H1 (cell line): ENCODE results near the gene CACNA1C. TPM values are rescaled to one million over a fixed set of nuclear protein-coding genes. Genes with fewer than 3 reads are reported as not detected.

Experiments
- CTCF ChIA-PET: fragments of 300-600 bp; sonication (Branson Sonifier 250); formaldehyde crosslinking; loops from one replicate; lab custom pipeline; 2021; ENCODE audit not compliant: partially characterized antibody; lab: Charles Lee
- POLR2A ChIA-PET: fragments of 300-600 bp; sonication (Branson Sonifier 250); formaldehyde crosslinking; loops from one replicate; lab custom pipeline; 2021; ENCODE audit warnings: inconsistent platforms; ENCODE audit not compliant: partially characterized antibody; lab: Charles Lee
- DNase-seq, 2 experiments: peaks; one replicate each; pipeline versions ENCODE4 v3.0.0 to v3.0.0-alpha.2; 2010 to 2022; ENCODE audit warnings: low spot score in 2 of 2, low read depth in 1 of 2, mixed read lengths in 1 of 2
- FAIRE-seq: peaks from 2 replicates; lab custom pipeline; 2011; peaks lifted over from hg19 to GRCh38; lab: Jason Lieb, UNC
- H2AFZ ChIP-seq: 2 replicates; pipeline ENCODE4 v1.8.1; 2012; ENCODE audit warnings: low read length, inconsistent platforms
- H2AK5ac ChIP-seq: 2 replicates; pipeline ENCODE4 v1.6.1; 2013; ENCODE audit warnings: low read depth, low read length
- H2BK120ac ChIP-seq: replicated peaks from 2 replicates; pipeline ENCODE3; 2013; ENCODE audit warnings: low read depth, low read length, inconsistent platforms
- H2BK12ac ChIP-seq: 2 replicates; pipeline ENCODE4 v1.6.1; 2013; ENCODE audit warnings: low read depth, low read length
- H2BK15ac ChIP-seq: 2 replicates; pipeline ENCODE4 v1.6.1; 2013; ENCODE audit warnings: low read length
- H2BK20ac ChIP-seq: 2 replicates; pipeline ENCODE4 v1.6.1; 2013; ENCODE audit warnings: low read length
- H2BK5ac ChIP-seq: 2 replicates; pipeline ENCODE4 v1.6.1; 2013; ENCODE audit warnings: low read depth, low read length
- H3K14ac ChIP-seq: 2 replicates; pipeline ENCODE4 v1.6.1; 2013; ENCODE audit warnings: inconsistent platforms; ENCODE audit not compliant: insufficient read length
- H3K18ac ChIP-seq: 2 replicates; pipeline ENCODE4 v1.6.1; 2013; ENCODE audit warnings: low read length; ENCODE audit errors: extremely low read depth
- H3K23ac ChIP-seq: 2 replicates; pipeline ENCODE4 v1.6.1; 2013; ENCODE audit warnings: inconsistent platforms; ENCODE audit not compliant: insufficient read length
- H3K23me2 ChIP-seq: 2 replicates; pipeline ENCODE4 v1.6.1; 2013; ENCODE audit warnings: low read depth, low read length
- H3K27ac ChIP-seq: 2 replicates; pipeline ENCODE4 v1.6.1; 2011; ENCODE audit warnings: low read depth, low read length, inconsistent platforms
- H3K27me3 ChIP-seq, 4 experiments: replicated peaks in 1 of 4; 1 replicate in 1 of 4; 2 replicates in 3 of 4; pipeline versions ENCODE4 v1.6.1 to v1.8.1; 2011 to 2013; ENCODE audit warnings: low read length in 3 of 4, mild to moderate bottlenecking in 3 of 4, inconsistent platforms in 2 of 4, mixed read lengths in 2 of 4, moderate library complexity in 1 of 4; ENCODE audit not compliant: control insufficient read depth in 3 of 4, insufficient read depth in 3 of 4; ENCODE audit errors: extremely low read depth in 1 of 4
- H3K36me3 ChIP-seq, 4 experiments: 2 replicates each; pipeline versions ENCODE4 v1.6.1 to v1.8.1; 2011 to 2013; ENCODE audit warnings: mild to moderate bottlenecking in 4 of 4, low read length in 3 of 4, moderate library complexity in 2 of 4, control low read depth in 1 of 4, inconsistent platforms in 1 of 4; ENCODE audit not compliant: insufficient read depth in 4 of 4, control insufficient read depth in 2 of 4
- H3K4ac ChIP-seq: replicated peaks from 2 replicates; pipeline ENCODE3; 2013; ENCODE audit warnings: low read length, low read depth, mixed read lengths, inconsistent platforms; ENCODE audit not compliant: insufficient read length
- H3K4me1 ChIP-seq, 4 experiments: replicated peaks in 1 of 4; 1 replicate in 1 of 4; 2 replicates in 3 of 4; pipeline versions ENCODE4 v1.6.1 to v1.8.1; 2011 to 2013; ENCODE audit warnings: low read length in 3 of 4, inconsistent platforms in 2 of 4, mixed read lengths in 1 of 4; ENCODE audit not compliant: insufficient read depth in 4 of 4, control insufficient read depth in 3 of 4
- H3K4me2 ChIP-seq, 2 experiments: 2 replicates each; pipeline versions ENCODE4 v1.6.1 to v1.8.1; 2011 to 2013; ENCODE audit warnings: low read depth in 2 of 2, low read length in 2 of 2, control low read depth in 1 of 2, inconsistent platforms in 1 of 2, mild to moderate bottlenecking in 1 of 2; ENCODE audit not compliant: insufficient read depth in 1 of 2
- H3K4me3 ChIP-seq, 4 experiments: fragments of 200-600, 300-600 bp in 1 of 4; sonication (generic), shearing (Covaris generic), sonication (Bioruptor Twin) in 1 of 4; 2 replicates each; pipeline versions ENCODE4 v1.5.1 to v1.8.1; 2011 to 2016; ENCODE audit warnings: low read length in 4 of 4, low read depth in 3 of 4, control low read depth in 2 of 4, inconsistent platforms in 2 of 4, mild to moderate bottlenecking in 2 of 4, mixed read lengths in 1 of 4, moderate library complexity in 1 of 4; ENCODE audit not compliant: insufficient read depth in 2 of 4; ENCODE audit errors: extremely low read depth in 1 of 4
- H3K56ac ChIP-seq: replicated peaks from 2 replicates; pipeline ENCODE3; 2013; ENCODE audit warnings: low read depth, mild to moderate bottlenecking, mixed read lengths, low read length, inconsistent platforms; ENCODE audit not compliant: insufficient read length
- H3K79me1 ChIP-seq: 2 replicates; pipeline ENCODE4 v1.6.1; 2013; ENCODE audit warnings: low read depth, low read length, control low read depth
- H3K79me2 ChIP-seq, 2 experiments: 2 replicates each; pipeline versions ENCODE4 v1.6.1 to v1.8.1; 2012 to 2013; ENCODE audit warnings: low read length in 2 of 2, mild to moderate bottlenecking in 2 of 2, inconsistent platforms in 1 of 2; ENCODE audit not compliant: insufficient read depth in 2 of 2, control insufficient read depth in 1 of 2
- H3K9ac ChIP-seq, 4 experiments: replicated peaks in 1 of 4; 1 replicate in 1 of 4; 2 replicates in 3 of 4; pipeline versions ENCODE4 v1.6.1 to v1.8.1; 2011 to 2013; ENCODE audit warnings: low read depth in 3 of 4, low read length in 3 of 4, control low read depth in 2 of 4, mild to moderate bottlenecking in 2 of 4, moderate library complexity in 2 of 4, inconsistent platforms in 1 of 4; ENCODE audit errors: extremely low read depth in 1 of 4
- H3K9me3 ChIP-seq, 2 experiments: 2 replicates each; pipeline versions ENCODE4 v1.6.1 to v1.8.1; 2012 to 2013; ENCODE audit warnings: mild to moderate bottlenecking in 2 of 2, moderate library complexity in 2 of 2, control low read depth in 1 of 2, inconsistent platforms in 1 of 2, low read depth in 1 of 2, low read length in 1 of 2, mixed read lengths in 1 of 2; ENCODE audit not compliant: insufficient read depth in 2 of 2
- H4K20me1 ChIP-seq, 2 experiments: replicated peaks in 1 of 2; 2 replicates each; pipeline versions ENCODE3 to v1.8.1; 2011 to 2013; ENCODE audit warnings: inconsistent platforms in 2 of 2, low read length in 2 of 2, mild to moderate bottlenecking in 1 of 2; ENCODE audit not compliant: insufficient read depth in 2 of 2, control insufficient read depth in 1 of 2
- H4K5ac ChIP-seq: 2 replicates; pipeline ENCODE4 v1.6.1; 2013; ENCODE audit warnings: low read length, low read depth, mixed read lengths, inconsistent platforms; ENCODE audit not compliant: insufficient read length
- H4K8ac ChIP-seq: 2 replicates; pipeline ENCODE4 v1.8.0; 2013; ENCODE audit warnings: mild to moderate bottlenecking, moderate library complexity, low read length, inconsistent platforms; ENCODE audit not compliant: insufficient read depth; ENCODE audit errors: extremely low read depth
- H4K91ac ChIP-seq: replicated peaks from 2 replicates; pipeline ENCODE3; 2013; ENCODE audit warnings: low read length, mixed read lengths, inconsistent platforms; ENCODE audit not compliant: insufficient read length
- CBX5 ChIP-seq: fragments of 300-800, 300-1000 bp; sonication (generic); IDR thresholded peaks from 2 replicates; pipeline ENCODE4 v1.7.1; 2016; ENCODE audit warnings: antibody characterized with exemption, low read length, low read depth
- CREB1 ChIP-seq: IDR thresholded peaks from 2 replicates; pipeline ENCODE4 v1.6.1; 2012; ENCODE audit warnings: inconsistent platforms
- EZH2 ChIP-seq: fragments of 200-600 bp; sonication (generic); IDR thresholded peaks from 2 replicates; pipeline ENCODE4 v1.7.1; 2012; ENCODE audit warnings: low read depth, mild to moderate bottlenecking, moderate library complexity, low read length, inconsistent platforms; ENCODE audit not compliant: severe bottlenecking
- KDM1A ChIP-seq: fragments of 200-600, 300-600 bp; sonication (generic); IDR thresholded peaks from 2 replicates; pipeline ENCODE4 v1.7.1; 2016; ENCODE audit warnings: mild to moderate bottlenecking, low read length, borderline replicate concordance
- MAFK ChIP-seq: IDR thresholded peaks from 2 replicates; pipeline ENCODE4 v1.6.1; 2012; ENCODE audit warnings: low read depth, mild to moderate bottlenecking, improper control_type of control experiment, low read length
- PHF8 ChIP-seq: fragments of 200-600 bp; sonication (generic); conservative IDR thresholded peaks from 2 replicates; pipeline ENCODE4 v1.7.1; 2012; ENCODE audit warnings: low read depth, mild to moderate bottlenecking, inconsistent platforms, low read length, moderate library complexity
- POLR2AphosphoS5 ChIP-seq: IDR thresholded peaks from 2 replicates; pipeline ENCODE4 v1.6.1; 2011; ENCODE audit warnings: low read depth, low read length
- WGBS, 2 experiments: shearing (Covaris generic) in 1 of 2; methylation state at CpG; one replicate each; pipeline versions ENCODE4 v1.1.6 to v1.1.7; 2013 to 2015; ENCODE audit warnings: low lambda C conversion rate in 2 of 2, mixed read lengths in 2 of 2, inconsistent platforms in 1 of 2, low coverage in 1 of 2, missing lambda C conversion rate in 1 of 2; ENCODE audit not compliant: insufficient replicate concordance in 2 of 2, insufficient coverage in 1 of 2, insufficient read length in 1 of 2; ENCODE audit errors: extremely low coverage in 1 of 2, missing lambda C conversion rate in 1 of 2; 5-methylcytosine and 5-hydroxymethylcytosine counted together
- polyA plus RNA-seq, 7 experiments: library from polyadenylated mRNA; depleted of rRNA in 3 of 7; stranded (reverse) in 5 of 7; unstranded in 2 of 7; fragments of >200 nt in 5 of 7; fragments of 200-250 nt in 2 of 7; gene quantifications; 1 replicate in 5 of 7; 2 replicates in 1 of 7; 4 replicates in 1 of 7; pipeline versions ENCODE4 v1.2.1 to v1.2.3, GENCODE V29; 2011 to 2013; ENCODE audit warnings: missing spikeins in 2 of 7, mixed read lengths in 2 of 7
- total RNA-seq: library from RNA; stranded (reverse); fragmentation: NEBNext Ultra II Directional; extraction: Animal tissue kit (Norgen Biotek cat#: 25700); gene quantifications from 2 replicates; pipeline ENCODE4 v1.2.1, GENCODE V29; 2021
- TF ChIP-seq, protein P1 (sequence below): IDR thresholded peaks from 2 replicates; pipeline ENCODE4 v1.6.1; 2012; ENCODE audit warnings: inconsistent platforms

Gene CACNA1C
- total and polyA plus RNA-seq, 2 of the 8 experiments (the other 6 are each of a cell fraction or from before 2014, with no cell fraction given) = 1.3 TPM

DNA sequence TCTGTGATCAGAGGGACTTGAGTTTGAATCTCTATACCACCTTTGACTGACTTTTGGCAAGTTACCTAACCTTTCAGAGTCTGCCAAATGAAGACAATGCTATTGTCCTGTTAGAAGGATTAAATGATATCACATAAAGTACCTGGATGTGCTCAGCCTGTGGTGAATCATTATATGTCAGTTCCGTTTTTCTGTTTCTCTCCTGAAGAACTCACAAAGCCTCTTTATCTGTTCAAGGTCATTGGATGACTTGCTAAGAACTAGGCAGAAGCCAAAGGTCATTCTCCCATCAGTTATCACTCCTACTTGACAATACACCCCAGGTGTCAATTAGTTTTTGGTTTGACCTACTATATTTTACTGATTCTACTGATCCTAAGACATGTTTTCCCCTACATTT, 174.6 kb downstream of the CACNA1C start:
- H3K9me3 ChIP-seq = no peaks in the 10 kb centered on the region
- no peak overlapping the region for H3K18ac ChIP-seq
- no peak overlapping the region for H3K23ac ChIP-seq
- no peaks in the 10 kb centered on the region for H3K79me2 ChIP-seq
- no peak overlapping the region for H3K4ac ChIP-seq
- H3K27me3 ChIP-seq = no peaks in the 10 kb centered on the region
- no peak overlapping the region for H3K14ac ChIP-seq
- no peak overlapping the region for H4K91ac ChIP-seq
- H2BK12ac ChIP-seq = no peak overlapping the region
- H2AK5ac ChIP-seq = no peak overlapping the region
- no peak overlapping the region for H3K4me2 ChIP-seq
- H4K5ac ChIP-seq = no peak overlapping the region
- TF ChIP-seq MAFK (no peak), CREB1 (no peak), POLR2AphosphoS5 (no peak), PHF8 (no peak), CBX5 (no peak), KDM1A (no peak), EZH2 (no peak)
- TF ChIP-seq, protein P1, sequence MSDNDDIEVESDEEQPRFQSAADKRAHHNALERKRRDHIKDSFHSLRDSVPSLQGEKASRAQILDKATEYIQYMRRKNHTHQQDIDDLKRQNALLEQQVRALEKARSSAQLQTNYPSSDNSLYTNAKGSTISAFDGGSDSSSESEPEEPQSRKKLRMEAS = no peak
- peaks cover 0 to 4% (median 0%) of the 10 kb centered on the region in 4 experiments; a peak in 2 of 7 replicates for H3K4me1 ChIP-seq
- ChIA-PET CTCF (no interaction called here), POLR2A (no interaction called here)
- H2BK15ac ChIP-seq = no peak overlapping the region
- H4K8ac ChIP-seq = no peak overlapping the region
- H2BK5ac ChIP-seq = no peak overlapping the region
- DNase-seq (no peak), FAIRE-seq (no peak)
- no peak overlapping the region for H3K9ac ChIP-seq
- 90% methylated on average over 1 of the region's 1 CpG; no CpG with 5 or more reads in 1 of the 2 experiments for WGBS, 2 experiments
- no peak overlapping the region for H2BK120ac ChIP-seq
- no peaks in the 10 kb centered on the region for H3K23me2 ChIP-seq
- H3K79me1 ChIP-seq = no peaks in the 10 kb centered on the region
- no peak overlapping the region for H2BK20ac ChIP-seq
- no peak overlapping the region for H3K56ac ChIP-seq
- H4K20me1 ChIP-seq = no peaks in the 10 kb centered on the region
- H3K27ac ChIP-seq = no peak overlapping the region
- no peaks in the 10 kb centered on the region for H3K36me3 ChIP-seq
- H2AFZ ChIP-seq = no peak overlapping the region
- H3K4me3 ChIP-seq = no peak overlapping the region
